HepG2 (cell line): Measurements from ENCODE around the gene DNAJB11. TPM values are rescaled to one million over a fixed set of nuclear protein-coding genes. Genes with fewer than 3 reads are reported as not detected.

Experiments
- ARNT2 ChIP-seq: sonication (generic); formaldehyde crosslinking; IDR thresholded peaks from 2 replicates; pipeline ENCODE4 v1.8.0; 2022; ENCODE audit warnings: mild to moderate bottlenecking, low read depth, missing genetic modification reagents, moderate library complexity
- ATAD3A ChIP-seq: sonication (generic); formaldehyde crosslinking; IDR thresholded peaks from 2 replicates; pipeline ENCODE4 v1.4.0; 2020; ENCODE audit warnings: missing genetic modification reagents
- FLYWCH1 ChIP-seq: sonication (generic); formaldehyde crosslinking; IDR thresholded peaks from 2 replicates; pipeline ENCODE4 v1.8.1; 2023; ENCODE audit warnings: mild to moderate bottlenecking, missing genetic modification reagents
- HNRNPH1 ChIP-seq: fragments of 200-400 bp; formaldehyde crosslinking; optimal IDR thresholded peaks from 2 replicates; pipeline ENCODE3; 2017; ENCODE audit warnings: mild to moderate bottlenecking, low read depth, low read length
- NR1H2 ChIP-seq: sonication (generic); formaldehyde crosslinking; IDR thresholded peaks from 2 replicates; pipeline ENCODE4 v1.8.1; 2022; ENCODE audit warnings: low read depth, missing genetic modification reagents, borderline replicate concordance
- SCMH1 ChIP-seq: sonication (generic); formaldehyde crosslinking; IDR thresholded peaks from 2 replicates; pipeline ENCODE4 v1.9.0; 2021; ENCODE audit warnings: missing genetic modification reagents, mild to moderate bottlenecking, borderline replicate concordance
- TBL1XR1 ChIP-seq: fragments of 150-350 bp; IDR thresholded peaks from 2 replicates; pipeline ENCODE4 v1.6.1; 2014; ENCODE audit warnings: borderline replicate concordance, low read length; ENCODE audit not compliant: partially characterized antibody
- ZBTB7A ChIP-seq: sonication (generic); formaldehyde crosslinking; IDR thresholded peaks from 2 replicates; pipeline ENCODE4 v1.8.0; 2022; ENCODE audit warnings: mild to moderate bottlenecking, missing genetic modification reagents
- ZFP62 ChIP-seq: sonication (generic); formaldehyde crosslinking; IDR thresholded peaks from 2 replicates; pipeline ENCODE4 v1.4.0; 2020; ENCODE audit warnings: missing genetic modification reagents
- ZNF337 ChIP-seq: sonication (generic); formaldehyde crosslinking; IDR thresholded peaks from 2 replicates; pipeline ENCODE4 v1.5.1; 2020; ENCODE audit warnings: missing genetic modification reagents, low read depth, mild to moderate bottlenecking, borderline replicate concordance
- ZNF83 ChIP-seq: sonication (generic); formaldehyde crosslinking; IDR thresholded peaks from 2 replicates; pipeline ENCODE4 v1.4.0; 2020; ENCODE audit warnings: missing genetic modification reagents, mild to moderate bottlenecking, borderline replicate concordance
- polyA plus RNA-seq, 8 experiments: library from polyadenylated mRNA; depleted of rRNA in 3 of 8; stranded (reverse) in 7 of 8; unstranded in 1 of 8; fragments of >200 nt; fragmentation: Illumina TruSeq in 4 of 8; extraction: Trizol in 4 of 8; gene quantifications; 2 replicates each; pipeline versions ENCODE4 v1.2.1 to v1.2.3, GENCODE V29; 2011 to 2016; ENCODE audit warnings: low read depth in 4 of 8, missing spikeins in 1 of 8, mixed read lengths in 1 of 8; ENCODE audit not compliant: insufficient read depth in 1 of 8
- total RNA-seq, 5 experiments: library from RNA; depleted of rRNA; stranded (reverse); fragments of >200 nt; fragmentation: Illumina TruSeq; extraction: Trizol; gene quantifications; 2 replicates each; pipeline ENCODE4 v1.2.3, GENCODE V29; 2016; ENCODE audit warnings: low read depth in 1 of 5
- TF ChIP-seq, protein P1 (sequence below): sonication (generic); formaldehyde crosslinking; IDR thresholded peaks from one replicate; pipeline ENCODE4 v1.5.1; 2020; ENCODE audit warnings: mild to moderate bottlenecking, missing genetic modification reagents; ENCODE audit errors: not compliant biosample characterization
- TF ChIP-seq, protein P2 (sequence below): IDR thresholded peaks from 2 replicates; pipeline ENCODE4 v1.6.1; 2016; ENCODE audit warnings: missing genetic modification reagents, missing compliant biosample characterization
- TF ChIP-seq, protein P3 (sequence below): sonication (generic); formaldehyde crosslinking; IDR thresholded peaks from 2 replicates; pipeline ENCODE4 v1.4.0; 2020; ENCODE audit warnings: missing genetic modification reagents, borderline replicate concordance
- TF ChIP-seq, protein P4 (sequence below): sonication (generic); formaldehyde crosslinking; IDR thresholded peaks from 2 replicates; pipeline ENCODE4 v1.8.0; 2022; ENCODE audit warnings: mild to moderate bottlenecking, missing genetic modification reagents, moderate library complexity

The DNAJB11 gene
- total and polyA plus RNA-seq, 2 of the 13 experiments (the other 11 are each of a cell fraction or from before 2014, with no cell fraction given) = 41.0 to 132 TPM

DNA sequence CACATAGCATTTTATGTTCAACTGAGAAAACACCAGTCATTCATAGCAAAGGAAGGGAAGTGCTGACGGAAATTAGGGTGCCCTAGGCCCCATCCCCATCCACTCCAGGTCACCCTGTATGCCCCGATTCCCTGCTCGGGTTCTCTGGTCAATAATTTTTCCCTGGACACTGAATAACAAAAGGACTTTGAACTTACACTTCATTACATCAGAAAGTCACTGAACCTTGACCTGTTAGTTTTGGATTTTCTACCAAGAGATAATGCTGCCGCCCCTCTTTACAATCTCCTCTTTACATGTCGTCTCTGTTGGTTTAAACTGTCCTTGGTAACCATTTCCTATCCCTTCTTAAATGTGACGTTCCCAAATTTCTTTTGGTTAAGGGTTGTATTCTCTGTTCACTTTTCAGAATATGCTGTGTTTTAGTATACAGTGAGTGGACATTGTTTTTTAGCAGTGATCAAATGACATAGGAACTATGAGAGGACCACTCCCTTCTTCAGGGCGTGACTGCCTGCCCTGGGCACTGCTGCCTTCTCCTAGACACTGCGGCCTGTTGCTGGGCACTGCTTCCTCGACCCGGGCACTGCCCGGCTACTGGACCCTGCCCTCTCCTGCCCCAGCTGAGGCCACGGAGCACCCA, 28.7 kb downstream of the DNAJB11 start (continued):
- TF ChIP-seq, protein P1, sequence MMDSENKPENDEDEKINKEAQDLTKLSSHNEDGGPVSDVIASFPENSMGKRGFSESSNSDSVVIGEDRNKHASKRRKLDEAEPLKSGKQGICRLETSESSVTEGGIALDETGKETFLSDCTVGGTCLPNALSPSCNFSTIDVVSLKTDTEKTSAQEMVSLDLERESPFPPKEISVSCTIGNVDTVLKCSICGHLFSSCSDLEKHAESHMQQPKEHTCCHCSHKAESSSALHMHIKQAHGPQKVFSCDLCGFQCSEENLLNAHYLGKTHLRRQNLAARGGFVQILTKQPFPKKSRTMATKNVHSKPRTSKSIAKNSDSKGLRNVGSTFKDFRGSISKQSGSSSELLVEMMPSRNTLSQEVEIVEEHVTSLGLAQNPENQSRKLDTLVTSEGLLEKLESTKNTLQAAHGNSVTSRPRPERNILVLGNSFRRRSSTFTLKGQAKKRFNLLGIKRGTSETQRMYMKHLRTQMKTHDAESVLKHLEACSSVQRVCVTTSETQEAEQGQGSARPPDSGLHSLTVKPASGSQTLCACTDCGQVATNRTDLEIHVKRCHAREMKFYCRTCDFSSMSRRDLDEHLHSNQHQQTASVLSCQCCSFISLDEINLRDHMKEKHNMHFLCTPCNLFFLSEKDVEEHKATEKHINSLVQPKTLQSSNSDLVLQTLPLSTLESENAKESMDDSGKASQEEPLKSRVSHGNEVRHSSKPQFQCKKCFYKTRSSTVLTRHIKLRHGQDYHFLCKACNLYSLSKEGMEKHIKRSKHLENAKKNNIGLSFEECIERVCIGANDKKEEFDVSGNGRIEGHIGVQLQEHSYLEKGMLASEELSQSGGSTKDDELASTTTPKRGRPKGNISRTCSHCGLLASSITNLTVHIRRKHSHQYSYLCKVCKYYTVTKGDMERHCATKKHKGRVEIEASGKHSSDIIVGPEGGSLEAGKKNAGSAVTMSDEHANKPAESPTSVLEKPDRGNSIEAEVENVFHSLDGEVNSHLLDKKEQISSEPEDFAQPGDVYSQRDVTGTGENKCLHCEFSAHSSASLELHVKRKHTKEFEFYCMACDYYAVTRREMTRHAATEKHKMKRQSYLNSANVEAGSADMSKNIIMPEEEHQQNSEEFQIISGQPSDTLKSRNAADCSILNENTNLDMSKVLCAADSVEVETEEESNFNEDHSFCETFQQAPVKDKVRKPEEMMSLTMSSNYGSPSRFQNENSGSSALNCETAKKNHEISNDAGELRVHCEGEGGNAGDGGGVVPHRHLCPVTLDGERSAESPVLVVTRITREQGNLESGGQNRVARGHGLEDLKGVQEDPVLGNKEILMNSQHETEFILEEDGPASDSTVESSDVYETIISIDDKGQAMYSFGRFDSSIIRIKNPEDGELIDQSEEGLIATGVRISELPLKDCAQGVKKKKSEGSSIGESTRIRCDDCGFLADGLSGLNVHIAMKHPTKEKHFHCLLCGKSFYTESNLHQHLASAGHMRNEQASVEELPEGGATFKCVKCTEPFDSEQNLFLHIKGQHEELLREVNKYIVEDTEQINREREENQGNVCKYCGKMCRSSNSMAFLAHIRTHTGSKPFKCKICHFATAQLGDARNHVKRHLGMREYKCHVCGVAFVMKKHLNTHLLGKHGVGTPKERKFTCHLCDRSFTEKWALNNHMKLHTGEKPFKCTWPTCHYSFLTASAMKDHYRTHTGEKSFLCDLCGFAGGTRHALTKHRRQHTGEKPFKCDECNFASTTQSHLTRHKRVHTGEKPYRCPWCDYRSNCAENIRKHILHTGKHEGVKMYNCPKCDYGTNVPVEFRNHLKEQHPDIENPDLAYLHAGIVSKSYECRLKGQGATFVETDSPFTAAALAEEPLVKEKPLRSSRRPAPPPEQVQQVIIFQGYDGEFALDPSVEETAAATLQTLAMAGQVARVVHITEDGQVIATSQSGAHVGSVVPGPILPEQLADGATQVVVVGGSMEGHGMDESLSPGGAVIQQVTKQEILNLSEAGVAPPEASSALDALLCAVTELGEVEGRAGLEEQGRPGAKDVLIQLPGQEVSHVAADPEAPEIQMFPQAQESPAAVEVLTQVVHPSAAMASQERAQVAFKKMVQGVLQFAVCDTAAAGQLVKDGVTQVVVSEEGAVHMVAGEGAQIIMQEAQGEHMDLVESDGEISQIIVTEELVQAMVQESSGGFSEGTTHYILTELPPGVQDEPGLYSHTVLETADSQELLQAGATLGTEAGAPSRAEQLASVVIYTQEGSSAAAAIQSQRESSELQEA (CRISPR knock-in tag) = no peak
- TF ChIP-seq, protein P2, sequence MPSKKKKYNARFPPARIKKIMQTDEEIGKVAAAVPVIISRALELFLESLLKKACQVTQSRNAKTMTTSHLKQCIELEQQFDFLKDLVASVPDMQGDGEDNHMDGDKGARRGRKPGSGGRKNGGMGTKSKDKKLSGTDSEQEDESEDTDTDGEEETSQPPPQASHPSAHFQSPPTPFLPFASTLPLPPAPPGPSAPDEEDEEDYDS = peak; percentile 84
- peak; percentile 84 for TF ChIP-seq TBL1XR1
- TF ChIP-seq ATAD3A (CRISPR knock-in tag) = no peak
- no peak for TF ChIP-seq FLYWCH1
- TF ChIP-seq NR1H2 (CRISPR knock-in tag) = no peak
- no peak for TF ChIP-seq ARNT2 (CRISPR knock-in tag)
- TF ChIP-seq, protein P3, sequence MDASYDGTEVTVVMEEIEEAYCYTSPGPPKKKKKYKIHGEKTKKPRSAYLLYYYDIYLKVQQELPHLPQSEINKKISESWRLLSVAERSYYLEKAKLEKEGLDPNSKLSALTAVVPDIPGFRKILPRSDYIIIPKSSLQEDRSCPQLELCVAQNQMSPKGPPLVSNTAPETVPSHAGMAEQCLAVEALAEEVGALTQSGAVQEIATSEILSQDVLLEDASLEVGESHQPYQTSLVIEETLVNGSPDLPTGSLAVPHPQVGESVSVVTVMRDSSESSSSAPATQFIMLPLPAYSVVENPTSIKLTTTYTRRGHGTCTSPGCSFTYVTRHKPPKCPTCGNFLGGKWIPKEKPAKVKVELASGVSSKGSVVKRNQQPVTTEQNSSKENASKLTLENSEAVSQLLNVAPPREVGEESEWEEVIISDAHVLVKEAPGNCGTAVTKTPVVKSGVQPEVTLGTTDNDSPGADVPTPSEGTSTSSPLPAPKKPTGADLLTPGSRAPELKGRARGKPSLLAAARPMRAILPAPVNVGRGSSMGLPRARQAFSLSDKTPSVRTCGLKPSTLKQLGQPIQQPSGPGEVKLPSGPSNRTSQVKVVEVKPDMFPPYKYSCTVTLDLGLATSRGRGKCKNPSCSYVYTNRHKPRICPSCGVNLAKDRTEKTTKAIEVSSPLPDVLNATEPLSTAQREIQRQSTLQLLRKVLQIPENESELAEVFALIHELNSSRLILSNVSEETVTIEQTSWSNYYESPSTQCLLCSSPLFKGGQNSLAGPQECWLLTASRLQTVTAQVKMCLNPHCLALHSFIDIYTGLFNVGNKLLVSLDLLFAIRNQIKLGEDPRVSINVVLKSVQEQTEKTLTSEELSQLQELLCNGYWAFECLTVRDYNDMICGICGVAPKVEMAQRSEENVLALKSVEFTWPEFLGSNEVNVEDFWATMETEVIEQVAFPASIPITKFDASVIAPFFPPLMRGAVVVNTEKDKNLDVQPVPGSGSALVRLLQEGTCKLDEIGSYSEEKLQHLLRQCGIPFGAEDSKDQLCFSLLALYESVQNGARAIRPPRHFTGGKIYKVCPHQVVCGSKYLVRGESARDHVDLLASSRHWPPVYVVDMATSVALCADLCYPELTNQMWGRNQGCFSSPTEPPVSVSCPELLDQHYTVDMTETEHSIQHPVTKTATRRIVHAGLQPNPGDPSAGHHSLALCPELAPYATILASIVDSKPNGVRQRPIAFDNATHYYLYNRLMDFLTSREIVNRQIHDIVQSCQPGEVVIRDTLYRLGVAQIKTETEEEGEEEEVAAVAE (CRISPR knock-in tag) = no peak; the same call in 1 of the 2 replicates
- TF ChIP-seq ZNF83 (CRISPR knock-in tag) = no peak
- TF ChIP-seq HNRNPH1 = no peak
- TF ChIP-seq ZNF337 = no peak
- 0 out of 2 replicates have a peak, but pooled peaks have one; percentile 13 for TF ChIP-seq ZBTB7A (CRISPR knock-in tag)
- TF ChIP-seq ZFP62 (CRISPR knock-in tag) = no peak
- TF ChIP-seq, protein P4, sequence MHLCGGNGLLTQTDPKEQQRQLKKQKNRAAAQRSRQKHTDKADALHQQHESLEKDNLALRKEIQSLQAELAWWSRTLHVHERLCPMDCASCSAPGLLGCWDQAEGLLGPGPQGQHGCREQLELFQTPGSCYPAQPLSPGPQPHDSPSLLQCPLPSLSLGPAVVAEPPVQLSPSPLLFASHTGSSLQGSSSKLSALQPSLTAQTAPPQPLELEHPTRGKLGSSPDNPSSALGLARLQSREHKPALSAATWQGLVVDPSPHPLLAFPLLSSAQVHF (CRISPR knock-in tag) = no peak
- TF ChIP-seq SCMH1 = no peak
